GM12878 (cell line): ENCODE results near the gene CACNA1I. TPM values are rescaled to one million over a fixed set of nuclear protein-coding genes. Genes with fewer than 3 reads are reported as not detected.

Source experiments
- ATAC-seq: fragments of 200-7000 bp; cut with Tn5 transposase; 3 replicates; pipeline ENCODE4 v1.9.1; 2020; ENCODE audit warnings: mild to moderate bottlenecking, moderate library complexity
- BruUV-seq: library from RNA; stranded (reverse); fragments of 400-500 nt; replicated peaks from 2 replicates; lab custom pipeline; 2021; lab: Mats Ljungman, UMichigan
- CTCF ChIA-PET: fragments of 300-600 bp; sonication (Branson Sonifier 250); formaldehyde crosslinking; extraction: SDS; loops from one replicate; lab custom pipeline; 2021; ENCODE audit warnings: inconsistent platforms; lab: Yijun Ruan, JAX
- POLR2A ChIA-PET: fragments of 350-600 bp; formaldehyde crosslinking; extraction: SDS; loops from one replicate; lab custom pipeline; 2021; ENCODE audit warnings: inconsistent platforms; lab: Charles Lee
- RAD21 ChIA-PET: fragments of 300-600 bp; sonication (Branson Sonifier 250); formaldehyde crosslinking; loops from one replicate; lab custom pipeline; 2023; ENCODE audit warnings: antibody characterized with exemption; ENCODE audit not compliant: unreplicated experiment; lab: Charles Lee
- SMC1A ChIA-PET: fragments of 300-600 bp; sonication (Branson Sonifier 250); formaldehyde crosslinking; loops from one replicate; lab custom pipeline; 2023; ENCODE audit not compliant: unreplicated experiment, uncharacterized antibody; lab: Charles Lee
- DNase-seq: peaks from one replicate; pipeline ENCODE4 v3.0.0-alpha.2; 2011; ENCODE audit warnings: low read depth, low spot score
- FAIRE-seq: peaks from 3 replicates; lab custom pipeline; 2011; peaks lifted over from hg19 to GRCh38; lab: Jason Lieb, UNC
- H2AFZ ChIP-seq: 2 replicates; pipeline ENCODE4 v1.6.0; 2011; ENCODE audit warnings: low read depth, low read length, control low read depth; ENCODE audit not compliant: control insufficient read depth
- H3K27ac ChIP-seq: 2 replicates; pipeline ENCODE4 v1.5.1; 2011; ENCODE audit warnings: control low read depth; ENCODE audit not compliant: control insufficient read depth, insufficient read depth
- H3K27me3 ChIP-seq, 2 experiments: replicated peaks in 1 of 2; 2 replicates each; pipeline versions ENCODE4 v1.6.0 to v1.6.1; 2011; ENCODE audit warnings: low read length in 1 of 2; ENCODE audit not compliant: control insufficient read depth in 2 of 2, insufficient read depth in 2 of 2
- H3K36me3 ChIP-seq, 2 experiments: 2 replicates each; pipeline ENCODE4 v1.5.1; 2011; ENCODE audit warnings: low read length in 1 of 2; ENCODE audit not compliant: control insufficient read depth in 2 of 2, insufficient read depth in 2 of 2
- H3K4me1 ChIP-seq: 2 replicates; pipeline ENCODE4 v1.6.1; 2011; ENCODE audit warnings: mild to moderate bottlenecking, low read length, moderate library complexity, mixed read lengths; ENCODE audit not compliant: control insufficient read depth, insufficient read depth
- H3K4me2 ChIP-seq: 2 replicates; pipeline ENCODE4 v1.6.0; 2011; ENCODE audit warnings: control low read depth; ENCODE audit not compliant: control insufficient read depth, insufficient read depth
- H3K4me3 ChIP-seq: fragments of 200-600 bp; sonication (generic); 2 replicates; pipeline ENCODE4 v1.5.1; 2016
- H3K79me2 ChIP-seq: 2 replicates; pipeline ENCODE4 v1.6.0; 2011; ENCODE audit warnings: low read length; ENCODE audit not compliant: control insufficient read depth, insufficient read depth
- H3K9ac ChIP-seq: 2 replicates; pipeline ENCODE4 v1.8.0; 2011; ENCODE audit warnings: low read length, control low read depth, mixed read lengths; ENCODE audit not compliant: control insufficient read depth, insufficient read depth
- H3K9me3 ChIP-seq: replicated peaks from 3 replicates; pipeline ENCODE4 v1.5.1; 2011; ENCODE audit warnings: mild to moderate bottlenecking, low read length; ENCODE audit not compliant: control insufficient read depth, insufficient read depth
- H4K20me1 ChIP-seq: 2 replicates; pipeline ENCODE4 v1.6.0; 2011; ENCODE audit not compliant: control insufficient read depth, insufficient read depth
- CBX5 ChIP-seq: sonication (generic); IDR thresholded peaks from 2 replicates; pipeline ENCODE4 v1.6.1; 2016; ENCODE audit warnings: low read depth, moderate library complexity, mild to moderate bottlenecking, inconsistent platforms
- KDM1A ChIP-seq: fragments of 200-600 bp; sonication (generic); IDR thresholded peaks from 2 replicates; pipeline ENCODE4 v1.6.1; 2016; ENCODE audit warnings: borderline replicate concordance
- MXI1 ChIP-seq: fragments of 150-350 bp; IDR thresholded peaks from 2 replicates; pipeline ENCODE4 v1.6.1; 2011; ENCODE audit warnings: low read depth, mild to moderate bottlenecking, inconsistent platforms, low read length, improper control_type of control experiment
- NFYA ChIP-seq: IDR thresholded peaks from 2 replicates; pipeline ENCODE4 v1.6.1; 2011; ENCODE audit warnings: low read depth, mild to moderate bottlenecking, low read length, improper control_type of control experiment, borderline replicate concordance
- NR2C1 ChIP-seq: fragments of 450-650 bp; IDR thresholded peaks from 2 replicates; pipeline ENCODE4 v1.6.1; 2017; ENCODE audit warnings: antibody characterized with exemption, mild to moderate bottlenecking, moderate library complexity
- POLR2AphosphoS2 ChIP-seq: IDR thresholded peaks from 2 replicates; pipeline ENCODE4 v1.6.1; 2011; ENCODE audit warnings: low read depth, mild to moderate bottlenecking, low read length, improper control_type of control experiment, moderate library complexity
- POLR2AphosphoS5 ChIP-seq: IDR thresholded peaks from 2 replicates; pipeline ENCODE4 v1.6.1; 2011; ENCODE audit warnings: mild to moderate bottlenecking, low read length, inconsistent platforms
- RAD21 ChIP-seq: IDR thresholded peaks from 2 replicates; pipeline ENCODE4 v1.6.1; 2011; ENCODE audit warnings: mild to moderate bottlenecking, low read depth, low read length, moderate library complexity; ENCODE audit not compliant: insufficient read depth
- RB1 ChIP-seq: fragments of 450-650 bp; formaldehyde crosslinking; IDR thresholded peaks from 2 replicates; pipeline ENCODE4 v1.6.1; 2017; ENCODE audit warnings: mild to moderate bottlenecking, borderline replicate concordance
- RCOR1 ChIP-seq: conservative IDR thresholded peaks from 2 replicates; pipeline ENCODE4 v1.6.1; 2012; ENCODE audit warnings: low read depth, low read length, improper control_type of control experiment
- SRF ChIP-seq, 2 experiments: IDR thresholded peaks; 2 replicates each; pipeline ENCODE4 v1.6.1; 2011; ENCODE audit warnings: low read depth in 2 of 2, low read length in 2 of 2, mild to moderate bottlenecking in 1 of 2, moderate library complexity in 1 of 2
- WGBS: methylation state at CpG from one replicate; pipeline ENCODE4 v1.1.6; 2016; ENCODE audit warnings: low lambda C conversion rate; ENCODE audit not compliant: insufficient replicate concordance, insufficient coverage; ENCODE audit errors: missing lambda C conversion rate; 5-methylcytosine and 5-hydroxymethylcytosine counted together
- in situ Hi-C: fragments of 300-500 bp; cut with MboI; formaldehyde crosslinking; loops from 9 replicates; pipeline ENCODE4 v1.14.3; 2018; ENCODE audit warnings: mixed read lengths
- intact Hi-C: fragments of 100-400 bp; cut with micrococcal nuclease; formaldehyde crosslinking; loops from one replicate; pipeline ENCODE4 v1.14.2; 2022; ENCODE audit not compliant: unreplicated experiment
- polyA plus RNA-seq, 11 experiments: library from polyadenylated mRNA; depleted of rRNA in 4 of 11; unstranded in 6 of 11; stranded (reverse) in 5 of 11; fragments of >200 nt; fragmentation: Nextera tagmentation in 4 of 11; fragmentation: Illumina TruSeq in 1 of 11; extraction: Ambion mirVana in 4 of 11; extraction: Trizol in 1 of 11; gene quantifications; 1 replicate in 1 of 11; 2 replicates in 10 of 11; pipeline versions ENCODE4 v1.2.1 to v1.2.3, GENCODE V29; 2011 to 2016; ENCODE audit warnings: inconsistent platforms in 2 of 11, missing spikeins in 2 of 11, low read depth in 1 of 11
- total RNA-seq, 4 experiments: library from RNA; depleted of rRNA in 3 of 4; stranded (reverse); fragments of >200 nt in 3 of 4; fragmentation: Illumina TruSeq in 1 of 4; extraction: Trizol in 1 of 4; gene quantifications; 2 replicates each; pipeline versions ENCODE4 v1.2.1 to v1.2.3, GENCODE V29; 2013 to 2021
- TF ChIP-seq, protein P1 (sequence below): fragments of 450-650 bp; IDR thresholded peaks from 2 replicates; pipeline ENCODE4 v1.6.1; 2017; ENCODE audit warnings: mild to moderate bottlenecking
- TF ChIP-seq, protein P2 (sequence below): fragments of 450-650 bp; IDR thresholded peaks from 2 replicates; pipeline ENCODE4 v1.6.1; 2014; ENCODE audit warnings: mild to moderate bottlenecking

CACNA1I gene
- total and polyA plus RNA-seq, 10 of the 15 experiments (the other 5 are each of a cell fraction or from before 2014, with no cell fraction given) = 0.01 to 0.03 TPM; not detected in 8

DNA sequence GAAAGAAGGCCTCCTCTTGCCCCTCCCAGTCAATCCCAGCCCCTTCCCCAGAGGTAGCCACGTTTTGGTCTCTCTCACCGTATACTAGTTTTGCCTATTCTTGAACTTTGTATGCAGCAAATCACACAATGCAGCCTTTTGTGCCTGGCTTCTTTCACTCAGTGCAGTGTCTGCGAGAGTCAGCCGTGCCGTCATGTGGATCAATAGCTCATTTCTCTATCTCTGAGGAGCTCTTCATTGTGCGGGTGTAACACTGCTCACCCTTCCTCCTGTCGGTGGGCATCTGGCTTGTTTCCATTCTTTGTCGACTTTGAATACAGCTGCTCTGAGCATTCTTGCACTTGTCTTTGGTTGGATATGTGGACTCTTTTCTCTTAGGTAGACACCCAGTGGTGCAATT lies 146.5 kb downstream of the CACNA1I start:
- H3K27ac ChIP-seq = no peak overlapping the region
- intact Hi-C loops (no loop called here), in situ Hi-C loops (no loop called here)
- H4K20me1 ChIP-seq = no peaks in the 10 kb centered on the region
- DNase-seq = no peak
- ChIA-PET SMC1A (interaction anchor here (1.4 kb wide), 1 partner anchor 91 kb away, joined by 4 read pairs; no protein-coding TSS in a partner anchor), POLR2A (no interaction called here), RAD21 (no interaction called here), CTCF (no interaction called here)
- ATAC-seq = no peak
- no TSS peak for BruUV-seq
- H3K4me1 ChIP-seq = no peaks in the 10 kb centered on the region
- no peak overlapping the region for H3K9ac ChIP-seq
- TF ChIP-seq MXI1 (no peak), NFYA (no peak), POLR2AphosphoS5 (no peak), RCOR1 (no peak), RB1 (no peak), NR2C1 (no peak), KDM1A (no peak), SRF (IDR thresholded peaks at IDR 0.05; ENCODE audit: low read depth in 2 of 2, low read length in 2 of 2) (no peak), CBX5 (no peak), RAD21 (no peak), POLR2AphosphoS2 (no peak)
- TF ChIP-seq, protein P1, sequence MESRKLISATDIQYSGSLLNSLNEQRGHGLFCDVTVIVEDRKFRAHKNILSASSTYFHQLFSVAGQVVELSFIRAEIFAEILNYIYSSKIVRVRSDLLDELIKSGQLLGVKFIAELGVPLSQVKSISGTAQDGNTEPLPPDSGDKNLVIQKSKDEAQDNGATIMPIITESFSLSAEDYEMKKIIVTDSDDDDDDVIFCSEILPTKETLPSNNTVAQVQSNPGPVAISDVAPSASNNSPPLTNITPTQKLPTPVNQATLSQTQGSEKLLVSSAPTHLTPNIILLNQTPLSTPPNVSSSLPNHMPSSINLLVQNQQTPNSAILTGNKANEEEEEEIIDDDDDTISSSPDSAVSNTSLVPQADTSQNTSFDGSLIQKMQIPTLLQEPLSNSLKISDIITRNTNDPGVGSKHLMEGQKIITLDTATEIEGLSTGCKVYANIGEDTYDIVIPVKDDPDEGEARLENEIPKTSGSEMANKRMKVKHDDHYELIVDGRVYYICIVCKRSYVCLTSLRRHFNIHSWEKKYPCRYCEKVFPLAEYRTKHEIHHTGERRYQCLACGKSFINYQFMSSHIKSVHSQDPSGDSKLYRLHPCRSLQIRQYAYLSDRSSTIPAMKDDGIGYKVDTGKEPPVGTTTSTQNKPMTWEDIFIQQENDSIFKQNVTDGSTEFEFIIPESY = no peak
- TF ChIP-seq, protein P2, sequence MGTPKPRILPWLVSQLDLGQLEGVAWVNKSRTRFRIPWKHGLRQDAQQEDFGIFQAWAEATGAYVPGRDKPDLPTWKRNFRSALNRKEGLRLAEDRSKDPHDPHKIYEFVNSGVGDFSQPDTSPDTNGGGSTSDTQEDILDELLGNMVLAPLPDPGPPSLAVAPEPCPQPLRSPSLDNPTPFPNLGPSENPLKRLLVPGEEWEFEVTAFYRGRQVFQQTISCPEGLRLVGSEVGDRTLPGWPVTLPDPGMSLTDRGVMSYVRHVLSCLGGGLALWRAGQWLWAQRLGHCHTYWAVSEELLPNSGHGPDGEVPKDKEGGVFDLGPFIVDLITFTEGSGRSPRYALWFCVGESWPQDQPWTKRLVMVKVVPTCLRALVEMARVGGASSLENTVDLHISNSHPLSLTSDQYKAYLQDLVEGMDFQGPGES = no peak
- 82% methylated on average over 8 of the region's 8 CpGs for WGBS
- no peaks in the 10 kb centered on the region for H3K79me2 ChIP-seq
- H3K36me3 ChIP-seq = no peaks in the 10 kb centered on the region
- no peak overlapping the region for H3K4me2 ChIP-seq
- H3K4me3 ChIP-seq = no peak overlapping the region
- FAIRE-seq = no peak
- no peaks in the 10 kb centered on the region for H3K27me3 ChIP-seq
- H2AFZ ChIP-seq = no peak overlapping the region
- H3K9me3 ChIP-seq = peaks cover 4% of the 10 kb centered on the region; the same call in 1 of the 3 replicates
